HepG2 (cell line): Measurements from ENCODE around the gene RMRP. TPM values are rescaled to one million over a fixed set of nuclear protein-coding genes. Genes with fewer than 3 reads are reported as not detected.

ENCODE experiments used
- ATAC-seq: fragments of 200-7000 bp; cut with Tn5 transposase; 3 replicates; pipeline ENCODE4 v1.9.1; 2020; ENCODE audit warnings: mild to moderate bottlenecking, moderate library complexity
- BruUV-seq: library from RNA; stranded (reverse); fragments of 400-500 nt; replicated peaks from 2 replicates; lab custom pipeline; 2021; lab: Mats Ljungman, UMichigan
- CTCF ChIA-PET: fragments of 300-600 bp; formaldehyde crosslinking; extraction: SDS; loops from one replicate; lab custom pipeline; 2021; ENCODE audit warnings: low total read pairs, inconsistent platforms, low intra/inter-chr PET ratio; lab: Yijun Ruan, JAX
- POLR2A ChIA-PET: fragments of 350-600 bp; sonication (Branson Sonifier 250); formaldehyde crosslinking; loops from one replicate; lab custom pipeline; 2020; ENCODE audit warnings: antibody characterized with exemption, inconsistent platforms; lab: Yijun Ruan, JAX
- DNase-seq: peaks from one replicate; pipeline ENCODE4 v3.0.0-alpha.2; 2015; ENCODE audit warnings: low spot score
- FAIRE-seq: peaks from 3 replicates; lab custom pipeline; 2011; peaks lifted over from hg19 to GRCh38; lab: Jason Lieb, UNC
- H2AFZ ChIP-seq: one replicate; pipeline ENCODE4 v1.6.1; 2011; ENCODE audit warnings: low read length, inconsistent platforms
- H3K27ac ChIP-seq: fragments of 300-600 bp; 3 replicates; pipeline ENCODE4 v1.8.0; 2011; ENCODE audit warnings: mixed run types, mild to moderate bottlenecking, mixed read lengths, low read length, inconsistent platforms; ENCODE audit not compliant: insufficient read depth; ENCODE audit errors: extremely low read length
- H3K27me3 ChIP-seq, 2 experiments: fragments of 200-600 bp in 1 of 2; 2 replicates in 1 of 2; 3 replicates in 1 of 2; pipeline versions ENCODE4 v1.6.0 to v1.8.0; 2011; ENCODE audit warnings: low read length in 2 of 2, mild to moderate bottlenecking in 2 of 2, moderate library complexity in 2 of 2, inconsistent platforms in 1 of 2; ENCODE audit not compliant: insufficient read depth in 2 of 2, control insufficient read depth in 1 of 2
- H3K36me3 ChIP-seq, 2 experiments: fragments of 200-600 bp in 1 of 2; replicated peaks in 1 of 2; 2 replicates in 1 of 2; 3 replicates in 1 of 2; pipeline versions ENCODE4 v1.5.1 to v1.8.0; 2011; ENCODE audit warnings: low read length in 2 of 2, inconsistent platforms in 1 of 2; ENCODE audit not compliant: insufficient read depth in 2 of 2, control insufficient read depth in 1 of 2
- H3K4me1 ChIP-seq: 2 replicates; pipeline ENCODE4 v1.5.1; 2012; ENCODE audit warnings: low read length, inconsistent platforms; ENCODE audit not compliant: insufficient read depth
- H3K4me2 ChIP-seq: 2 replicates; pipeline ENCODE4 v1.6.0; 2011; ENCODE audit warnings: low read depth, low read length, inconsistent platforms
- H3K4me3 ChIP-seq, 3 experiments: fragments of 200-600 bp in 1 of 3; sonication (generic), shearing (Covaris generic) in 1 of 3; replicated peaks in 1 of 3; 2 replicates each; pipeline ENCODE4 v1.5.1; 2011 to 2016; ENCODE audit warnings: low read length in 3 of 3, inconsistent platforms in 2 of 3, low read depth in 2 of 3, mild to moderate bottlenecking in 2 of 3, control low read depth in 1 of 3, mixed read lengths in 1 of 3; ENCODE audit not compliant: insufficient read depth in 1 of 3
- H3K79me2 ChIP-seq: one replicate; pipeline ENCODE4 v1.6.1; 2011; ENCODE audit warnings: low read length, inconsistent platforms; ENCODE audit not compliant: insufficient read depth
- H3K9ac ChIP-seq: 2 replicates; pipeline ENCODE4 v1.6.0; 2011; ENCODE audit warnings: mild to moderate bottlenecking, low read depth, low read length, inconsistent platforms; ENCODE audit not compliant: insufficient read depth
- H3K9me3 ChIP-seq: 2 replicates; pipeline ENCODE4 v1.5.1; 2012; ENCODE audit warnings: mild to moderate bottlenecking, low read length
- H4K20me1 ChIP-seq: 2 replicates; pipeline ENCODE4 v1.6.0; 2011; ENCODE audit warnings: inconsistent platforms, mild to moderate bottlenecking, low read length, moderate library complexity; ENCODE audit not compliant: insufficient read depth
- HOXA9 ChIP-seq: sonication (generic); formaldehyde crosslinking; IDR thresholded peaks from 2 replicates; pipeline ENCODE4 v1.8.1; 2022; ENCODE audit warnings: missing genetic modification reagents, mild to moderate bottlenecking, moderate library complexity, borderline replicate concordance
- ZBTB1 ChIP-seq: sonication (generic); formaldehyde crosslinking; IDR thresholded peaks from 2 replicates; pipeline ENCODE4 v1.4.0; 2020; ENCODE audit warnings: missing genetic modification reagents, borderline replicate concordance
- ZNF136 ChIP-seq: sonication (generic); formaldehyde crosslinking; IDR thresholded peaks from 2 replicates; pipeline ENCODE4 v1.8.1; 2022; ENCODE audit warnings: low read depth, mild to moderate bottlenecking, moderate library complexity, missing genetic modification reagents
- ZNF607 ChIP-seq: sonication (generic); formaldehyde crosslinking; IDR thresholded peaks from 2 replicates; pipeline ENCODE4 v1.5.1; 2020; ENCODE audit warnings: missing genetic modification reagents, mild to moderate bottlenecking, borderline replicate concordance
- ZNF713 ChIP-seq: sonication (generic); formaldehyde crosslinking; IDR thresholded peaks from 2 replicates; pipeline ENCODE4 v1.4.0; 2020; ENCODE audit warnings: mild to moderate bottlenecking, missing genetic modification reagents
- WGBS: methylation state at CpG from one replicate; pipeline ENCODE4 v1.1.6; 2017; ENCODE audit warnings: low lambda C conversion rate; 5-methylcytosine and 5-hydroxymethylcytosine counted together
- in situ Hi-C: cut with HindIII; loops from 2 replicates; pipeline ENCODE4 v1.10.0; 2017; ENCODE audit warnings: low pct_unique_long_range_greater_than_20kb; ENCODE audit not compliant: extremely low pct_ligation_motif_present
- intact Hi-C: fragments of 100-400 bp; cut with micrococcal nuclease; formaldehyde crosslinking; loops from one replicate; pipeline ENCODE4 v1.10.0; 2022; ENCODE audit not compliant: unreplicated experiment
- polyA plus RNA-seq, 8 experiments: library from polyadenylated mRNA; depleted of rRNA in 3 of 8; stranded (reverse) in 7 of 8; unstranded in 1 of 8; fragments of >200 nt; fragmentation: Illumina TruSeq in 4 of 8; extraction: Trizol in 4 of 8; gene quantifications; 2 replicates each; pipeline versions ENCODE4 v1.2.1 to v1.2.3, GENCODE V29; 2011 to 2016; ENCODE audit warnings: low read depth in 4 of 8, missing spikeins in 1 of 8, mixed read lengths in 1 of 8; ENCODE audit not compliant: insufficient read depth in 1 of 8
- total RNA-seq, 5 experiments: library from RNA; depleted of rRNA; stranded (reverse); fragments of >200 nt; fragmentation: Illumina TruSeq; extraction: Trizol; gene quantifications; 2 replicates each; pipeline ENCODE4 v1.2.3, GENCODE V29; 2016; ENCODE audit warnings: low read depth in 1 of 5
- TF ChIP-seq, protein P1 (sequence below): sonication (generic); formaldehyde crosslinking; IDR thresholded peaks from 2 replicates; pipeline ENCODE4 v1.4.0; 2020; ENCODE audit warnings: missing genetic modification reagents, borderline replicate concordance
- TF ChIP-seq, protein P2 (sequence below): IDR thresholded peaks from 2 replicates; pipeline ENCODE4 v1.6.1; 2016; ENCODE audit warnings: low read depth, missing genetic modification reagents, missing compliant biosample characterization
- TF ChIP-seq, protein P3 (sequence below): sonication (generic); formaldehyde crosslinking; IDR thresholded peaks from 2 replicates; pipeline ENCODE4 v1.4.0; 2020; ENCODE audit warnings: missing genetic modification reagents
- TF ChIP-seq, protein P4 (sequence below): sonication (generic); formaldehyde crosslinking; IDR thresholded peaks from 2 replicates; pipeline ENCODE4 v1.9.0; 2021; ENCODE audit warnings: missing genetic modification reagents, borderline replicate concordance

RMRP gene
- total and polyA plus RNA-seq, 2 of the 13 experiments (the other 11 are each of a cell fraction or from before 2014, with no cell fraction given): 51.4 to 4,025 TPM

DNA sequence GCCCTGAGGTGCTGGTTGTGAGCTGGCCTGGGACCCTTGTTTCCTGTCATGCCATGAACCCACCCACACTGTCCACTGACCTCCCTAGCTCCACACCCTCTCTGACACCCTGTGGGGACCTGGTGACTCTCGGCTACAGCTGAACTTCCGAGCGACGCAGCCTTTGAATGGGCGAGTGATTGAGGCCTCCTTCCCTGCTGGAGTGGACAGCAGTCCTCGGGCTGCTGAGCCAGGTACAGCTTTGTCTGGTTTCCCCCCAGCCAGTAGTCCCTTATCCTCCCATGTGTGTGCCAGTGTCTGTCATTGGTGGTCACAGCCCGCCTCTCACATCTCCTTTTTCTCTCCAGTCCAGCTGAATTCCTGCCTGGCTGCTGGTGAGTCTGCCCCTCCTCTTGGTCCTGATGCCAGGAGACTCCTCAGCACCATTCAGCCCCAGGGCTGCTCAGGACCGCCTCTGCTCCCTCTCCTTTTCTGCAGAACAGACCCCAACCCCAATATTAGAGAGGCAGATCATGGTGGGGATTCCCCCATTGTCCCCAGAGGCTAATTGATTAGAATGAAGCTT is 22.0 kb upstream of the RMRP start:
- no peaks in the 10 kb centered on the region for H3K27me3 ChIP-seq
- POLR2A ChIA-PET: interaction anchor here (0.8 to 1.4 kb wide), 4 partner anchors 10 to 21 kb away, joined by 3 read pairs; no protein-coding TSS in a partner anchor
- TF ChIP-seq, protein P1, sequence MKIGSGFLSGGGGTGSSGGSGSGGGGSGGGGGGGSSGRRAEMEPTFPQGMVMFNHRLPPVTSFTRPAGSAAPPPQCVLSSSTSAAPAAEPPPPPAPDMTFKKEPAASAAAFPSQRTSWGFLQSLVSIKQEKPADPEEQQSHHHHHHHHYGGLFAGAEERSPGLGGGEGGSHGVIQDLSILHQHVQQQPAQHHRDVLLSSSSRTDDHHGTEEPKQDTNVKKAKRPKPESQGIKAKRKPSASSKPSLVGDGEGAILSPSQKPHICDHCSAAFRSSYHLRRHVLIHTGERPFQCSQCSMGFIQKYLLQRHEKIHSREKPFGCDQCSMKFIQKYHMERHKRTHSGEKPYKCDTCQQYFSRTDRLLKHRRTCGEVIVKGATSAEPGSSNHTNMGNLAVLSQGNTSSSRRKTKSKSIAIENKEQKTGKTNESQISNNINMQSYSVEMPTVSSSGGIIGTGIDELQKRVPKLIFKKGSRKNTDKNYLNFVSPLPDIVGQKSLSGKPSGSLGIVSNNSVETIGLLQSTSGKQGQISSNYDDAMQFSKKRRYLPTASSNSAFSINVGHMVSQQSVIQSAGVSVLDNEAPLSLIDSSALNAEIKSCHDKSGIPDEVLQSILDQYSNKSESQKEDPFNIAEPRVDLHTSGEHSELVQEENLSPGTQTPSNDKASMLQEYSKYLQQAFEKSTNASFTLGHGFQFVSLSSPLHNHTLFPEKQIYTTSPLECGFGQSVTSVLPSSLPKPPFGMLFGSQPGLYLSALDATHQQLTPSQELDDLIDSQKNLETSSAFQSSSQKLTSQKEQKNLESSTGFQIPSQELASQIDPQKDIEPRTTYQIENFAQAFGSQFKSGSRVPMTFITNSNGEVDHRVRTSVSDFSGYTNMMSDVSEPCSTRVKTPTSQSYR: no peak
- TF ChIP-seq, protein P2, sequence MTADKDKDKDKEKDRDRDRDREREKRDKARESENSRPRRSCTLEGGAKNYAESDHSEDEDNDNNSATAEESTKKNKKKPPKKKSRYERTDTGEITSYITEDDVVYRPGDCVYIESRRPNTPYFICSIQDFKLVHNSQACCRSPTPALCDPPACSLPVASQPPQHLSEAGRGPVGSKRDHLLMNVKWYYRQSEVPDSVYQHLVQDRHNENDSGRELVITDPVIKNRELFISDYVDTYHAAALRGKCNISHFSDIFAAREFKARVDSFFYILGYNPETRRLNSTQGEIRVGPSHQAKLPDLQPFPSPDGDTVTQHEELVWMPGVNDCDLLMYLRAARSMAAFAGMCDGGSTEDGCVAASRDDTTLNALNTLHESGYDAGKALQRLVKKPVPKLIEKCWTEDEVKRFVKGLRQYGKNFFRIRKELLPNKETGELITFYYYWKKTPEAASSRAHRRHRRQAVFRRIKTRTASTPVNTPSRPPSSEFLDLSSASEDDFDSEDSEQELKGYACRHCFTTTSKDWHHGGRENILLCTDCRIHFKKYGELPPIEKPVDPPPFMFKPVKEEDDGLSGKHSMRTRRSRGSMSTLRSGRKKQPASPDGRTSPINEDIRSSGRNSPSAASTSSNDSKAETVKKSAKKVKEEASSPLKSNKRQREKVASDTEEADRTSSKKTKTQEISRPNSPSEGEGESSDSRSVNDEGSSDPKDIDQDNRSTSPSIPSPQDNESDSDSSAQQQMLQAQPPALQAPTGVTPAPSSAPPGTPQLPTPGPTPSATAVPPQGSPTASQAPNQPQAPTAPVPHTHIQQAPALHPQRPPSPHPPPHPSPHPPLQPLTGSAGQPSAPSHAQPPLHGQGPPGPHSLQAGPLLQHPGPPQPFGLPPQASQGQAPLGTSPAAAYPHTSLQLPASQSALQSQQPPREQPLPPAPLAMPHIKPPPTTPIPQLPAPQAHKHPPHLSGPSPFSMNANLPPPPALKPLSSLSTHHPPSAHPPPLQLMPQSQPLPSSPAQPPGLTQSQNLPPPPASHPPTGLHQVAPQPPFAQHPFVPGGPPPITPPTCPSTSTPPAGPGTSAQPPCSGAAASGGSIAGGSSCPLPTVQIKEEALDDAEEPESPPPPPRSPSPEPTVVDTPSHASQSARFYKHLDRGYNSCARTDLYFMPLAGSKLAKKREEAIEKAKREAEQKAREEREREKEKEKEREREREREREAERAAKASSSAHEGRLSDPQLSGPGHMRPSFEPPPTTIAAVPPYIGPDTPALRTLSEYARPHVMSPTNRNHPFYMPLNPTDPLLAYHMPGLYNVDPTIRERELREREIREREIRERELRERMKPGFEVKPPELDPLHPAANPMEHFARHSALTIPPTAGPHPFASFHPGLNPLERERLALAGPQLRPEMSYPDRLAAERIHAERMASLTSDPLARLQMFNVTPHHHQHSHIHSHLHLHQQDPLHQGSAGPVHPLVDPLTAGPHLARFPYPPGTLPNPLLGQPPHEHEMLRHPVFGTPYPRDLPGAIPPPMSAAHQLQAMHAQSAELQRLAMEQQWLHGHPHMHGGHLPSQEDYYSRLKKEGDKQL (CRISPR knock-in tag): no peak
- TF ChIP-seq ZBTB1 (no peak), ZNF713 (no peak), ZNF607 (CRISPR knock-in tag) (no peak), HOXA9 (CRISPR knock-in tag) (no peak), ZNF136 (CRISPR knock-in tag) (no peak)
- TF ChIP-seq, protein P3, sequence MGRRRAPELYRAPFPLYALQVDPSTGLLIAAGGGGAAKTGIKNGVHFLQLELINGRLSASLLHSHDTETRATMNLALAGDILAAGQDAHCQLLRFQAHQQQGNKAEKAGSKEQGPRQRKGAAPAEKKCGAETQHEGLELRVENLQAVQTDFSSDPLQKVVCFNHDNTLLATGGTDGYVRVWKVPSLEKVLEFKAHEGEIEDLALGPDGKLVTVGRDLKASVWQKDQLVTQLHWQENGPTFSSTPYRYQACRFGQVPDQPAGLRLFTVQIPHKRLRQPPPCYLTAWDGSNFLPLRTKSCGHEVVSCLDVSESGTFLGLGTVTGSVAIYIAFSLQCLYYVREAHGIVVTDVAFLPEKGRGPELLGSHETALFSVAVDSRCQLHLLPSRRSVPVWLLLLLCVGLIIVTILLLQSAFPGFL: no peak
- TF ChIP-seq, protein P4, sequence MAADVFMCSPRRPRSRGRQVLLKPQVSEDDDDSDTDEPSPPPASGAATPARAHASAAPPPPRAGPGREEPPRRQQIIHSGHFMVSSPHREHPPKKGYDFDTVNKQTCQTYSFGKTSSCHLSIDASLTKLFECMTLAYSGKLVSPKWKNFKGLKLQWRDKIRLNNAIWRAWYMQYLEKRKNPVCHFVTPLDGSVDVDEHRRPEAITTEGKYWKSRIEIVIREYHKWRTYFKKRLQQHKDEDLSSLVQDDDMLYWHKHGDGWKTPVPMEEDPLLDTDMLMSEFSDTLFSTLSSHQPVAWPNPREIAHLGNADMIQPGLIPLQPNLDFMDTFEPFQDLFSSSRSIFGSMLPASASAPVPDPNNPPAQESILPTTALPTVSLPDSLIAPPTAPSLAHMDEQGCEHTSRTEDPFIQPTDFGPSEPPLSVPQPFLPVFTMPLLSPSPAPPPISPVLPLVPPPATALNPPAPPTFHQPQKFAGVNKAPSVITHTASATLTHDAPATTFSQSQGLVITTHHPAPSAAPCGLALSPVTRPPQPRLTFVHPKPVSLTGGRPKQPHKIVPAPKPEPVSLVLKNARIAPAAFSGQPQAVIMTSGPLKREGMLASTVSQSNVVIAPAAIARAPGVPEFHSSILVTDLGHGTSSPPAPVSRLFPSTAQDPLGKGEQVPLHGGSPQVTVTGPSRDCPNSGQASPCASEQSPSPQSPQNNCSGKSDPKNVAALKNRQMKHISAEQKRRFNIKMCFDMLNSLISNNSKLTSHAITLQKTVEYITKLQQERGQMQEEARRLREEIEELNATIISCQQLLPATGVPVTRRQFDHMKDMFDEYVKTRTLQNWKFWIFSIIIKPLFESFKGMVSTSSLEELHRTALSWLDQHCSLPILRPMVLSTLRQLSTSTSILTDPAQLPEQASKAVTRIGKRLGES (CRISPR knock-in tag): no peak
- DNase-seq (no peak), FAIRE-seq (no peak), ATAC-seq (no peak)
- H3K79me2 ChIP-seq: no peaks in the 10 kb centered on the region
- 89% methylated on average over 6 of the region's 8 CpGs for WGBS
- CTCF ChIA-PET: no interaction called here
- no peak overlapping the region for H3K27ac ChIP-seq
- H3K4me1 ChIP-seq: peaks cover 5% of the 10 kb centered on the region; the same call in 1 of the 2 replicates
- no peak overlapping the region for H3K4me2 ChIP-seq
- no peak overlapping the region for H2AFZ ChIP-seq
- H3K9me3 ChIP-seq: no peaks in the 10 kb centered on the region
- intact Hi-C loops: no loop called here
- no peak overlapping the region for H3K4me3 ChIP-seq
- no TSS peak for BruUV-seq
- H4K20me1 ChIP-seq: no peaks in the 10 kb centered on the region
- in situ Hi-C loops: no loop called here
- H3K36me3 ChIP-seq: no peaks in the 10 kb centered on the region
- H3K9ac ChIP-seq: no peak overlapping the region
